ENCODE data around the gene ADCY5.
"Not testable (repeated sequence)": the region's sequence is repeated elsewhere in the genome, so short reads cannot be mapped to it uniquely, and the experiment has no call there.

Gene ADCY5

DNA sequence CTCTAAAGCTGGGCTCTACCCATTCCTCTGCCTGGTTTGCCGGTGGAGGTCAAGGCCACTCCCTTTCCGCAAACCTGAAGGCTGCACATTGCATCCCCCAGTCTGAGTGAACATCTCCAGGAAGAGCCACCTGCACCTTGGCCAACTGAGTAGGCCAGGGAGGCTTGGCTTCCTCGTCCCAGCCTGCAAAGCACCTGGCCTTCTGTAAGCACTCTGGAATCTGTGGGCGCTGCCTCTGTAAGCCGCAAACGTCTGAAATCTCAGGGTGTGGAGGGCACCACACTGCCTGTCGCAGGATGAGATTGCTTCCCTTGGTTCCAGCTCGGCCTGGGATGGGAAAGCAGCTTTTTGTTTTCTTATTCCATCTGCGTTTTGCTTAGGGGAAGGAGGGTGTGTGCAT, 165.8 kb downstream of the ADCY5 start:
- DNase-seq = no peak

DNA sequence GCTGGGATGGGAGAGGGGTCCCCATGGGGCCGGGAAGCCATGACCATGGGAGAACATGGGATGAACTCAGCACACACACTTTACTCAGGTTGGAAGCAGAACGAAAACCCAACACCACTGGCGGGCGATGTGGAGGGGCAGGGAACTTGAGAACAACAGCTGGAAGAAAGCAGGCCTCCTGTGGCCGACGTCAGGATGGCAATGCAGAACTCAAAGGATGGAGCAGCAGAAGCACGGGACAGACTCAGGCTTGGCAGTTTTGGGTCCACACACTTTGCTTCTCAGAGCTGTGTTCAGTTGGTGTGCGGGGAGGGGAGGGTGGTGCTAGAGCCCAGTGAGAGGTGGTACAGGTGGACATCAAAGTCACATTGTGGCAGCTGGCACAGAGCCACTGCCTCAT, 166.4 kb downstream of the ADCY5 start:
- no peak for DNase-seq

GRCh38 chr3:123281929-123282328, 167.0 kb downstream of the ADCY5 start:
- no peak for DNase-seq

DNA sequence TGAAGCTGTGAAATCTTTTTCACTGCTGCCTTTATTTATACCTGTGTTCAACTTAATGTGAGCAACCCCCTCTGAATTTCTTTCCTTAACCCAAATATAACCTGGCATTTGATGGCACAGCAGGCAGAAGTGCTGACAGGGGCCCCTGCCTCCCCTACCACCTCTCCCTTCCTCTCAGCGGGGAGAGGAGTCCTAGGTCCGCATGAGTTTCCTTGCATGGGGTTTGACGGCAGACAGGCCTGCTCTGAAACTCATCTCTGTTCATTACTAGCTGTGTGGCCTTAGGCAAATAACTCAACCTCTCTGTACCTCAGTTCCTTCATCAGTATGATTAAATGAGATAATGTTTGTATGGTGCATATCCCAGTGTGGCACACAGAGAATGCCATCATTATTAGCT, 167.5 kb downstream of the ADCY5 start:
- no peak for DNase-seq

DNA sequence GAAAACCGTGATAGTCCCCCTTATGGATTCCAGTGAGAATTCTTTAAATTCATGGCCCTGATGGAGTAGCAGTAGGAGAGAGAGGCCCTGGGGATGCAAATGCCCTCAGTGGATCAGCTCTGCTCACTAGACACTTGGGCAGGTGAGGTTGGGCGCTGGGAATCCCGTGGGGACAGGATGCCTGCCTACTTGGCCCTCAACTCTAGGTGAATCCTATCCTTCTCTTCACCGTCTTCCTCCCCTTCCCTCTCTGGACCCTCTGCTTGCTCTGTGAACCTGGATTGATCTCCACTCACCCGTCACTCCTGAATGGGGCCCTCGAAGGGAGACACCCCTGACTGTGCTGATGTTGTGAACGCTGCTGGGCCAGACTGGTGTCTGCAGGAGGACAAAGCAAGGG, 169.8 kb downstream of the ADCY5 start:
- no peak for DNase-seq

DNA sequence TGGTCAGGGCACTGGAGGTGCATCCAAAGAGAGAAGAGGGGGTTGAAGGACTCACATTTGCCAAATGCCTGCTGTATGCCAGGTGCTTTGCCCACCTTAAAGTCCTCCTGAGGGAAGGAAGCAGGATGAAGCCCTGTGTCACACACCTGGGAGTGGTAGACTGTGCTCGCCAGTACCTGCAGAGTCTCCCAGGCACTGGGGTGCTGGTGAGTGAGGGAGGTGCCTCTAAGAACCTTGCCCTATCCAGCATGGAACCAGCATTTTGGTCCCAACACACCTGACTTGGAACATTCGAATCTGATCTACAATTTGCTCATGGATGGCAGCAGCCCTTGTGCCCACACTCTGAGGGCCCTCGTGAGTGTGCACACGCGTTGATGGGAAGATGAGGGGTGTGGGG, 170.4 kb downstream of the ADCY5 start:
- no peak for DNase-seq

DNA sequence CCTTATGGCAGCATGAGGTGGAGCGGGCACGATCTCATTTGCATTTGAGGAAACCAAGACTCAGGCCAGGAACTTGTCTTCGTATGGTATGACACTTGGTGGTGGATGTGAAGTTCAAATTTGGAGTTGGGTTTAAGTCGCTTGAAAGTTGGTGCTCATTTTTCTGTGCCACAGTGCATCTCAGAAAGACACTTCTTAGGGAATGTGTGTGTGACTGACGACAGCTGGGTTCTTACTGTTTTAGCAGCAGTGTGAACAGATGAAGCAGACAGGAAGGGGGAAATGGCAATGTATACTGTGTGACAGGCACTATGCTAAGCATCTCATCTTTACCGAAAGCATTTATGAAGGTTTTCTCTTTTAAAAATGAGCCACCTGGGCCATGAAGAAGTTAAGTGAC, 171.8 kb downstream of the ADCY5 start:
- DNase-seq = no peak

GRCh38 chr3:123276346-123277006, 172.4 kb downstream of the ADCY5 start:
- no peak for DNase-seq

- no peak for DNase-seq
Observed at GRCh38 chr3:123275691-123276090, 173.2 kb downstream of the ADCY5 start.

- no peak for DNase-seq
Observed at GRCh38 chr3:123272547-123272946, 176.3 kb downstream of the ADCY5 start.

- DNase-seq = no peak
Observed at GRCh38 chr3:123271466-123272159, 177.3 kb downstream of the ADCY5 start.

- no peak for DNase-seq
Observed at GRCh38 chr3:123270818-123271217, 178.1 kb downstream of the ADCY5 start.

- DNase-seq = no peak
Observed at GRCh38 chr3:123267821-123268220, 181.1 kb downstream of the ADCY5 start.

- DNase-seq = no peak
Observed at GRCh38 chr3:123263941-123264340, 184.9 kb downstream of the ADCY5 start.

DNA sequence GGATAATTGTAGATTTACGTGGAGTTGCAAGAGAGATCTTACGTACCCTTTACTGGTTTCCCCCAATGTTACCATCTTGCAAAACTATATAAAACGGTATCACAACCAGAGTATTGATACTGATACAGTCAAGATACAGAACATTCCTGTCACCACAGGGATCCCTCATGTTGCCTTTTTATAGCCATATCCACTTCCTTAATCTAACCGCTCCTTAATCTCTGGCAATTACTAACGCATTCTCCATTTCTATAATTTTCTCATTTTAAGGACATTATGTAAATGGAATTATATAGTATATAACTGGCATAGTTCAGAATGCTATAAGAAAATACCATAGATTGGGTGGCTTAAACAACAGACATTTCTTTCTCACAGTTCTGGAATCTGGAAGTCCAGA, 186.0 kb downstream of the ADCY5 start:
- no peak for DNase-seq

DNA sequence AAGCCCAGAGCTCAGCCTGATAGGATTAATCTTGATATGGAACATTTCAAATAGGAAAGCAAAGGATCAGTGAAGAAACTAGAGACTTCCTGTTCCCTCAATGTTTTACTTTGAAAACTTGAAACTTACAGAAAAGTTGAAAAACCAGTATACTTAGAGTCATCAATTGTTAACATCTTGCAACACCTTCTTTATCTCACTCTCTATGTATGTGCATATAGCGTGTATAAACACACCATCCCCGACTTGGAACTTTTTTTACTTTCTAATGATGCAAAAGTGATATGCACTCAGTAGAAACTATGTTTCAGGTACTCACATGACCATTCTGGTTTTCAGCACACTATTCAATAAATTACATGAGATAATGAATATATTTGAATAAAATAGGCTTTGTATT, 186.7 kb downstream of the ADCY5 start:
- DNase-seq = no peak

GRCh38 chr3:123261666-123262065, 187.2 kb downstream of the ADCY5 start:
- no peak for DNase-seq

DNA sequence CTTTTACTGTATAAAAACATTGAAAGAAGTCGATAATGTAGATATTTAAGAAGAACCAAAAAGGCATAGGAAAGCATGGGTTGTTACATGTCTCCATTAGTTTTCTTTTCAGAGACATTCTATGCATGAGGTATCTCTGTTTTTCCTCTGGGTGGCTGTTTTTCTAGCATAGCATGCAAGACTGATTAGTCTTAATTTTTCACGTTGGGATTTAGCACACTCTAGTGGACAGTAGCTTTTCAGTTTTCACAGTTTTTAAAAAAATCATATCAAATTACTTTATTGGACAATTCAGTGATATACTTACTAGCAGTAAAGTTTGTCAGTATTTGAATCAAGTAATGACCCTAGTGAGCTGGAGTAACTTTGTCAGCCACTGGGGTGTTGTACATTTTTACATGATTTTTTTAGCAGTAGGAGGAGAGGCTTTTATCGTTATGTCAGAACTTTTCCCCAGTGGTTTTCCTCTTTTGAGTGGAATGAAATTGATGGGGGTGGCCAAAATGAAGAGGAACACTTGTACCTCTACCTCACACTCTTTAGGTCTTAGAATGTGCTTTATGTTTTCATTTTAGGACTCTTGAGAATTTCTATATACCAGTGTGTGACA, 190.0 kb downstream of the ADCY5 start:
- DNase-seq = no peak

DNA sequence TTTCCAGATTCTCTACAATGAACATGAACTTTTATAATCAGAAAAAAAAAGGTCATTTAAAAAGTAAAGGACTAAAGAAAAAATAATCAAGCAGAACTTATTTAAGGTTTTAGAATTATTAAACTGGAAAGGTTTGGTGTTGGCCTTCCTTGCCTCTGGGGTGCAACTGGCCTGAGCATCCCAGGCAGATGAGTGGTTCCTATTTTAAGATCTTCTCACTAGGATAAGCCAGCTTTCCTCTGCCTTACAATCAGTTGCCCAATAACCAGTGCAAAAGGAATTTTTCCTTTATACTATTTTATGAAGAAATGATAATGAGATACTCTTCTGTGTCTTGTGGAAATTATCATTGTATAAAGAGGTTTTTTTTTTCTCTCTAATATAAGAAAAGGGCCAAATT, 190.5 kb downstream of the ADCY5 start:
- DNase-seq = no peak

DNA sequence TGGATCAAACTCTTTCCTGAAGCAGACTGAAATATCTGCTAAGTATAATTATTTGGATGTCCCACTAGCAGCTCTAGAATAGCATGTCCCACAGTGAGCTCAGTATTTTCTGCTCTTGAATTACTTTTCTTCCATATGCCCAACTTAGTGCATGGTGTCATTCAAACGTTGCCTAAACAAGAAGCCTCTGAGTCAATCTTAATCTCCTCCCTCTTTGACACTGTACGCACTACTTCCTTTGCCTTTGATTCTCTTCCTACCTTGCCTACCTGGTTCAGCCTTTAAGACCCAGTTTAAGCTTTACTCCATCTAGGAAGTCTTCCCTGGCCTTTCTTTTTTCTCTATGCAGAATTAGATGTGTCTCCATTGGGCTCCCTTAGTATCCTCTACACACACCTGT, 192.6 kb downstream of the ADCY5 start:
- no peak for DNase-seq

GRCh38 chr3:123246866-123247265, 202.0 kb downstream of the ADCY5 start:
- DNase-seq = no peak

- DNase-seq = no peak
Observed at GRCh38 chr3:123244128-123244527, 204.8 kb downstream of the ADCY5 start.

GRCh38 chr3:123239756-123240155, 209.1 kb downstream of the ADCY5 start:
- no peak for DNase-seq

DNA sequence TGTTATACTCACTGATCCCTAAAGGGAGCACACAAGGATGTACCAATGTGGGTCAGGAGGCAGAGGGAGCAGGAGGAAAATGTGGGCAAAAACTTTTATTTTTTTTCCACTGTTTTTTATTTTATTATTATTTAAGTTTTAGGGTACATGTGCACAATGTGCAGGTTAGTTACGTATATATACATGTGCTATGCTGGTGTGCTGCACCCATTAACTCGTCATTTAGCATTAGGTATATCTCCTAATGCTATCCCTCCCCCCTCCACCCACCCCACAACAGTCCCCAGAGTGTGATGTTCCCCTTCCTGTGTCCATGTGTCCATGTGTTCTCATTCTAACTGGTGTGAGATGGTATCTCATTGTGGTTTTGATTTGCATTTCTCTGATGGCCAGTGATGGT, 209.7 kb downstream of the ADCY5 start:
- DNase-seq = not testable (repeated sequence)

DNA sequence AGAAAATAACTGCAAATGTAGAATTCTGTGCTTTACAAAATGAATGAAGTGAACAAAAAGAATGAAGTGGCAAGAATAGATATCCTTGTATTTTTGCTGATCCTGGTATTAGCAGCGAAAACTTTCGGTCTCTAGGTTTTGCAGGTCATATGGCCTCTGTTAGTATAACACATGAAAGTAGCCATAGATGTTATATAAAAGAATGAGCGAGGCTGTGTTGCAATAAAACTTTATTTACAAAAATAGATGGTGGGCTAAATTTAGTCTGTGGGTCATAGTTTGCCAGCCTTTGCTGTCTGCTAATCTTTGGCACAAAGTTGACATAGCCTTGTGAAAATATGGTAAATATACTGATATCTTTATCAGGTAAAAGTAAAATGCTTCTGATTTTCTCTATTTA, 212.0 kb downstream of the ADCY5 start:
- DNase-seq = no peak

All from activated CD4-positive, alpha-beta T cell treated with anti-CD3 and anti-CD28 coated beads for 1 hour (primary cell).